Astrocyte of the cerebellum (primary cell): ENCODE measurements around the gene IFITM1.
"Not testable (repeated sequence)": the region's sequence is repeated elsewhere in the genome, so short reads cannot be mapped to it uniquely, and the experiment has no call there.

ENCODE experiments used
- DNase-seq: peaks from one replicate; pipeline ENCODE4 v3.0.0-alpha.2; 2011; ENCODE audit warnings: low read depth
- H3K4me3 ChIP-seq: 2 replicates; pipeline ENCODE4 v1.5.1; 2011; ENCODE audit warnings: mild to moderate bottlenecking, low read depth, low read length, moderate library complexity
- CTCF ChIP-seq: IDR thresholded peaks from 2 replicates; pipeline ENCODE4 v1.5.1; 2012; ENCODE audit warnings: low read length, low read depth, moderate library complexity, mild to moderate bottlenecking; ENCODE audit errors: missing control alignments
- in situ Hi-C: cut with HindIII; loops from 2 replicates; pipeline ENCODE4 v1.10.0; 2017; ENCODE audit warnings: low sequenced_read_pairs

The IFITM1 gene

GRCh38 chr11:313787-314553 lies at the start of gene IFITM1:
Gene IFITM1 (plus strand): TSS chr11:314040. CDS start chr11:314171, 131 bp downstream.
- in situ Hi-C loops, result no loop called here
- H3K4me3 ChIP-seq, result peak within 1 kb of the TSS; percentile 61
- DNase-seq, result peak; percentile 75
- TF ChIP-seq CTCF, result no peak

- no peak for DNase-seq
- in situ Hi-C loops, result no loop called here
- no peak for TF ChIP-seq CTCF
- no peak overlapping the region for H3K4me3 ChIP-seq
These were observed 47.0 kb upstream of the IFITM1 start for GRCh38 chr11:266676-267439.

GRCh38 chr11:267491-267994 lies 46.3 kb upstream of the IFITM1 start:
- in situ Hi-C loops, result no loop called here

GRCh38 chr11:268716-269145 lies 45.1 kb upstream of the IFITM1 start:
- H3K4me3 ChIP-seq, DNase-seq, in situ Hi-C loops: not testable (repeated sequence)

More at GRCh38 chr11:267491-267994, 46.3 kb upstream of the IFITM1 start:
- TF ChIP-seq CTCF, result no peak
- no peak overlapping the region for H3K4me3 ChIP-seq
- DNase-seq, result no peak

- no peak for DNase-seq
- no peak for TF ChIP-seq CTCF
- in situ Hi-C loops, result no loop called here
- no peak overlapping the region for H3K4me3 ChIP-seq
These were observed 44.5 kb upstream of the IFITM1 start for GRCh38 chr11:269146-269890.

GRCh38 chr11:270451-271318 lies 43.2 kb upstream of the IFITM1 start:
- TF ChIP-seq CTCF, result no peak
- in situ Hi-C loops, result no loop called here
- no peak overlapping the region for H3K4me3 ChIP-seq
- DNase-seq, result no peak
